H9 (cell line): ENCODE data around the gene ASPG. TPM values are rescaled to one million over a fixed set of nuclear protein-coding genes. Genes with fewer than 3 reads are reported as not detected.

ENCODE experiments used
- DNase-seq: peaks from one replicate; pipeline ENCODE4 v3.0.0-alpha.2; 2017
- H2AFZ ChIP-seq: one replicate; pipeline ENCODE4 v1.6.1; 2013; ENCODE audit warnings: mild to moderate bottlenecking, low read length, control low read depth, moderate library complexity
- H2AK5ac ChIP-seq: 2 replicates; pipeline ENCODE4 v1.6.1; 2013; ENCODE audit warnings: low read length, control low read depth, mixed read lengths; ENCODE audit not compliant: insufficient read length
- H2BK120ac ChIP-seq: one replicate; pipeline ENCODE4 v1.6.1; 2013; ENCODE audit warnings: low read depth, mild to moderate bottlenecking, low read length, control low read depth, inconsistent platforms; ENCODE audit not compliant: poor library complexity, severe bottlenecking
- H2BK12ac ChIP-seq: 2 replicates; pipeline ENCODE4 v1.6.1; 2013; ENCODE audit warnings: low read length, control low read depth, mixed read lengths, low read depth; ENCODE audit not compliant: insufficient read length
- H2BK15ac ChIP-seq: 2 replicates; pipeline ENCODE4 v1.6.1; 2013; ENCODE audit warnings: low read depth, low read length, control low read depth
- H2BK20ac ChIP-seq: one replicate; pipeline ENCODE4 v1.6.1; 2013; ENCODE audit warnings: low read depth, mild to moderate bottlenecking, low read length, control low read depth, inconsistent platforms; ENCODE audit not compliant: poor library complexity, severe bottlenecking
- H2BK5ac ChIP-seq: 2 replicates; pipeline ENCODE4 v1.6.1; 2013; ENCODE audit warnings: low read length, control low read depth, mixed read lengths; ENCODE audit not compliant: insufficient read length
- H3K14ac ChIP-seq: 2 replicates; pipeline ENCODE4 v1.6.1; 2013; ENCODE audit warnings: low read length, control low read depth; ENCODE audit not compliant: insufficient read depth
- H3K18ac ChIP-seq: 2 replicates; pipeline ENCODE4 v1.6.1; 2013; ENCODE audit warnings: low read depth, mild to moderate bottlenecking, mixed read lengths, low read length, control low read depth; ENCODE audit not compliant: insufficient read length
- H3K23ac ChIP-seq: 2 replicates; pipeline ENCODE4 v1.6.1; 2013; ENCODE audit warnings: low read length, control low read depth, mixed read lengths, low read depth; ENCODE audit not compliant: insufficient read length
- H3K23me2 ChIP-seq: 2 replicates; pipeline ENCODE4 v1.6.1; 2013; ENCODE audit warnings: low read depth, mild to moderate bottlenecking, mixed read lengths, low read length, control low read depth; ENCODE audit not compliant: insufficient read length, poor library complexity, severe bottlenecking
- H3K27ac ChIP-seq: 2 replicates; pipeline ENCODE4 v1.5.1; 2013; ENCODE audit warnings: low read length, control low read depth, mixed read lengths, low read depth; ENCODE audit not compliant: insufficient read length
- H3K27me3 ChIP-seq: 2 replicates; pipeline ENCODE4 v1.6.1; 2013; ENCODE audit warnings: low read length, control low read depth, inconsistent platforms; ENCODE audit not compliant: insufficient read depth
- H3K4ac ChIP-seq: 2 replicates; pipeline ENCODE4 v1.6.1; 2013; ENCODE audit warnings: low read depth, mild to moderate bottlenecking, control low read depth, inconsistent platforms, low read length, moderate library complexity
- H3K4me1 ChIP-seq: 2 replicates; pipeline ENCODE4 v1.6.1; 2013; ENCODE audit warnings: low read length, control low read depth, inconsistent platforms; ENCODE audit not compliant: insufficient read depth
- H3K4me2 ChIP-seq: 2 replicates; pipeline ENCODE4 v1.6.1; 2013; ENCODE audit warnings: low read length, control low read depth, mixed read lengths; ENCODE audit not compliant: insufficient read length, insufficient read depth
- H3K56ac ChIP-seq: 2 replicates; pipeline ENCODE4 v1.6.1; 2013; ENCODE audit warnings: low read depth, mild to moderate bottlenecking, mixed read lengths, low read length, control low read depth; ENCODE audit not compliant: insufficient read length
- H3K79me1 ChIP-seq: 2 replicates; pipeline ENCODE4 v1.6.1; 2013; ENCODE audit warnings: low read depth, mild to moderate bottlenecking, moderate library complexity, low read length, control low read depth, inconsistent platforms; ENCODE audit not compliant: insufficient read depth, poor library complexity, severe bottlenecking
- H3K79me2 ChIP-seq: 2 replicates; pipeline ENCODE4 v1.6.1; 2013; ENCODE audit warnings: low read length, control low read depth, inconsistent platforms; ENCODE audit not compliant: insufficient read depth
- H3K9ac ChIP-seq: 2 replicates; pipeline ENCODE4 v1.6.1; 2013; ENCODE audit warnings: low read length, control low read depth, mixed read lengths; ENCODE audit not compliant: insufficient read length; ENCODE audit errors: extremely low read depth
- H3K9me3 ChIP-seq: one replicate; pipeline ENCODE4 v1.6.1; 2013; ENCODE audit warnings: low read depth, low read length, inconsistent platforms; ENCODE audit not compliant: control insufficient read depth
- H3T11ph ChIP-seq: one replicate; pipeline ENCODE4 v1.6.1; 2013; ENCODE audit warnings: mild to moderate bottlenecking, low read length, control low read depth, inconsistent platforms
- H4K20me1 ChIP-seq: one replicate; pipeline ENCODE4 v1.6.1; 2013; ENCODE audit not compliant: control insufficient read depth, insufficient read length, insufficient read depth
- H4K5ac ChIP-seq: 2 replicates; pipeline ENCODE4 v1.6.1; 2013; ENCODE audit warnings: low read depth, mild to moderate bottlenecking, mixed read lengths, low read length, control low read depth; ENCODE audit not compliant: insufficient read length
- H4K8ac ChIP-seq: replicated peaks from 2 replicates; pipeline ENCODE4 v1.6.1; 2013; ENCODE audit warnings: low read length, control low read depth, mixed read lengths, low read depth; ENCODE audit not compliant: insufficient read length
- H4K91ac ChIP-seq: 2 replicates; pipeline ENCODE4 v1.6.1; 2013; ENCODE audit warnings: low read depth, mild to moderate bottlenecking, moderate library complexity, mixed read lengths, low read length, control low read depth; ENCODE audit not compliant: insufficient read length
- H3K27ac Mint-ChIP-seq, 3 experiments: 2 replicates in 2 of 3; 3 replicates in 1 of 3; pipeline ENCODE4 v1.8.0; 2020 to 2021; ENCODE audit warnings: mixed read lengths in 3 of 3, mild to moderate bottlenecking in 1 of 3, moderate library complexity in 1 of 3
- H3K27me3 Mint-ChIP-seq: 2 replicates; pipeline ENCODE4 v1.8.0; 2021; ENCODE audit warnings: low read depth, mild to moderate bottlenecking, moderate library complexity, mixed read lengths
- H3K36me3 Mint-ChIP-seq, 3 experiments: 2 replicates in 2 of 3; 3 replicates in 1 of 3; pipeline ENCODE4 v1.8.0; 2020 to 2021; ENCODE audit warnings: low read depth in 3 of 3, mixed read lengths in 3 of 3; ENCODE audit not compliant: insufficient read depth in 1 of 3
- H3K4me1 Mint-ChIP-seq, 2 experiments: 2 replicates each; pipeline ENCODE4 v1.8.0; 2020; ENCODE audit warnings: mixed read lengths in 2 of 2
- H3K4me3 Mint-ChIP-seq, 2 experiments: 2 replicates in 1 of 2; 3 replicates in 1 of 2; pipeline ENCODE4 v1.8.0; 2020 to 2021; ENCODE audit warnings: mild to moderate bottlenecking in 2 of 2, mixed read lengths in 2 of 2, moderate library complexity in 1 of 2
- H3K9me3 Mint-ChIP-seq, 2 experiments: 2 replicates in 1 of 2; 3 replicates in 1 of 2; pipeline ENCODE4 v1.8.0; 2020; ENCODE audit warnings: mild to moderate bottlenecking in 2 of 2, mixed read lengths in 2 of 2, moderate library complexity in 1 of 2
- CTCF ChIP-seq: fragments of 200-600 bp; sonication (generic); conservative IDR thresholded peaks from 3 replicates; pipeline ENCODE4 v1.8.0; 2021; ENCODE audit warnings: antibody characterized with exemption, mild to moderate bottlenecking
- whole genome bisulfite sequencing: extraction: QIAGEN DNeasy Blood & Tissue Kit; methylation state at CpG from one replicate; pipeline ENCODE4 v1.1.7; 2013; ENCODE audit warnings: missing lambda C conversion rate, low lambda C conversion rate, mixed read lengths; ENCODE audit not compliant: insufficient read length; ENCODE audit errors: extremely low coverage; 5-methylcytosine and 5-hydroxymethylcytosine counted together
- total RNA-seq: library from RNA; stranded (reverse); gene quantifications from 2 replicates; pipeline ENCODE4 v1.2.1, GENCODE V29; 2021

ASPG gene
- total RNA-seq, 1 experiment from 2014 or later, result 0.33 TPM

DNA sequence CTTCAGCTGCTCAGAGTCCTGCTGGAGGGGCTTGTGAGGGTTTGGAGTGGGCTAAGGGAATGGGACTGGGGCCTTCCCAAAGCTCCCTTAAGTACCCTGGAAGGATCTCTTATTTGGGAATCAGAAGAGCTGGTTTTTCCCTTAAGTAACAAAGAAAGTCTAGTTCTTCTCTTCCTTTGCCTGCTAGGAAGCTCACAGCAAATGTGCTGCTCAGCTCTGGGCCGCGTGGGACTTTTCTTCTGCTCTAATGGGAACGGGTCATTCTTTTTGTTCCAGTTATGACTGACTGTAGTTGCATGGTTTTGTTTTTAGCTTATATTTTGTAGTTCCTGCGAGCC lies 58.9 kb downstream of the ASPG start:
- Histone ChIP-seq H3K9ac (no peak overlapping the region), H2BK5ac (no peak overlapping the region), H3K56ac (no peak overlapping the region), H2BK120ac (no peak overlapping the region), H3K14ac (no peak overlapping the region), H3K4me1 (peaks cover 2% of the 10 kb centered on the region; the same call in 1 of the 2 replicates), H2BK20ac (no peak overlapping the region), H4K5ac (no peak overlapping the region), H4K91ac (no peak overlapping the region), H3K79me1 (no peaks in the 10 kb centered on the region), H3K23me2 (peaks cover 7% of the 10 kb centered on the region), H3T11ph (no peak overlapping the region), H3K18ac (no peak overlapping the region), H2AK5ac (no peak overlapping the region), H4K8ac (no peak overlapping the region), H3K27me3 (no peaks in the 10 kb centered on the region), H2AFZ (no peak overlapping the region), H3K27ac (no peak overlapping the region), H2BK15ac (no peak overlapping the region), H4K20me1 (no peaks in the 10 kb centered on the region), H3K4ac (no peak overlapping the region), H2BK12ac (no peak overlapping the region), H3K4me2 (no peak overlapping the region), H3K23ac (no peak overlapping the region), H3K79me2 (peaks cover 17% of the 10 kb centered on the region; the same call in 1 of the 2 replicates), H3K9me3 (no peaks in the 10 kb centered on the region)
- H3K4me3 Mint-ChIP-seq, result 0 out of 5 replicates have a peak overlapping the region, but pooled peaks of 1 of the 2 experiments have one; percentile 13
- peaks cover 40 to 45% of the 10 kb centered on the region in 2 experiments for H3K4me1 Mint-ChIP-seq
- WGBS, result no CpG with 5 or more reads among the region's 4 CpGs
- H3K9me3 Mint-ChIP-seq, result no peaks in the 10 kb centered on the region
- peaks cover 2 to 18% (median 10%) of the 10 kb centered on the region in 3 experiments; a peak in 6 of 7 replicates for H3K36me3 Mint-ChIP-seq
- H3K27me3 Mint-ChIP-seq, result no peaks in the 10 kb centered on the region; the same call in 1 of the 2 replicates
- no peak for DNase-seq
- H3K27ac Mint-ChIP-seq, result no peak overlapping the region; a peak in 1 of 7 replicates
- no peak for TF ChIP-seq CTCF
